GM19468 (cell line): Measurements from ENCODE around the gene ROGDI.

Experiments used
- ATAC-seq: cut with Tn5 transposase; IDR thresholded peaks from one replicate; pipeline ENCODE4 v1.9.1; 2021; ENCODE audit warnings: mild to moderate bottlenecking, moderate library complexity, moderate number of reproducible peaks; ENCODE audit not compliant: unreplicated experiment; ENCODE audit errors: extremely low read depth

ROGDI gene

GRCh38 chr16:4801962-4802658 is at the start of gene ROGDI:
Gene ROGDI, minus strand, starts transcription at chr16:4802633. Its CDS starts 62 bp downstream, at chr16:4802571.
- ATAC-seq = peak; percentile 47

GRCh38 chr16:4850211-4850610 is 47.8 kb upstream of the ROGDI start:
- no peak for ATAC-seq

- ATAC-seq = no peak
Observed at GRCh38 chr16:4847774-4848587, 45.5 kb upstream of the ROGDI start.

- ATAC-seq = peak; percentile 90
Observed at GRCh38 chr16:4846901-4847773, 44.7 kb upstream of the ROGDI start, which contains the start of the genes GLYR1 and UBN1. Gene GLYR1, minus strand, starts transcription at chr16:4847288. Its CDS starts 23 bp downstream, at chr16:4847265. Gene UBN1, plus strand, starts transcription at chr16:4847481. Its CDS starts 5,437 bp downstream, at chr16:4852918.

- no peak for ATAC-seq
Observed at GRCh38 chr16:4846503-4846900, 44.1 kb upstream of the ROGDI start.

- ATAC-seq = no peak
Observed at GRCh38 chr16:4840984-4841383, 38.6 kb upstream of the ROGDI start.

- no peak for ATAC-seq
Observed at GRCh38 chr16:4839942-4840341, 37.5 kb upstream of the ROGDI start.

GRCh38 chr16:4837733-4838501 is 35.5 kb upstream of the ROGDI start:
- no peak for ATAC-seq

GRCh38 chr16:4836727-4837126 is 34.3 kb upstream of the ROGDI start:
- no peak for ATAC-seq

- ATAC-seq = no peak
Observed at GRCh38 chr16:4833584-4833983, 31.2 kb upstream of the ROGDI start.

- no peak for ATAC-seq
Observed at GRCh38 chr16:4832698-4833343, 30.4 kb upstream of the ROGDI start.

GRCh38 chr16:4831616-4832015 is 29.2 kb upstream of the ROGDI start:
- no peak for ATAC-seq

- ATAC-seq = no peak
Observed at GRCh38 chr16:4830408-4830807, 28.0 kb upstream of the ROGDI start.

GRCh38 chr16:4828567-4829321 is 26.3 kb upstream of the ROGDI start:
- no peak for ATAC-seq

- ATAC-seq = no peak
Observed at GRCh38 chr16:4826980-4827379, 24.5 kb upstream of the ROGDI start.

GRCh38 chr16:4826526-4826925 is 24.1 kb upstream of the ROGDI start:
- ATAC-seq = no peak

- no peak for ATAC-seq
Observed at GRCh38 chr16:4825196-4825595, 22.8 kb upstream of the ROGDI start.

- no peak for ATAC-seq
Observed at GRCh38 chr16:4820652-4821051, 18.2 kb upstream of the ROGDI start.
